Hypothalamus (tissue), 51 donors: ENCODE measurements around the gene ACADVL.
A peak's percentile ranks its signal among the peaks of the same experiment; 100 is the strongest.

Source experiments
- DNase-seq, 51 donors: peaks; one replicate each; lab custom pipeline; 2025; lab: John Stamatoyannopoulos, UW

The ACADVL gene

DNA sequence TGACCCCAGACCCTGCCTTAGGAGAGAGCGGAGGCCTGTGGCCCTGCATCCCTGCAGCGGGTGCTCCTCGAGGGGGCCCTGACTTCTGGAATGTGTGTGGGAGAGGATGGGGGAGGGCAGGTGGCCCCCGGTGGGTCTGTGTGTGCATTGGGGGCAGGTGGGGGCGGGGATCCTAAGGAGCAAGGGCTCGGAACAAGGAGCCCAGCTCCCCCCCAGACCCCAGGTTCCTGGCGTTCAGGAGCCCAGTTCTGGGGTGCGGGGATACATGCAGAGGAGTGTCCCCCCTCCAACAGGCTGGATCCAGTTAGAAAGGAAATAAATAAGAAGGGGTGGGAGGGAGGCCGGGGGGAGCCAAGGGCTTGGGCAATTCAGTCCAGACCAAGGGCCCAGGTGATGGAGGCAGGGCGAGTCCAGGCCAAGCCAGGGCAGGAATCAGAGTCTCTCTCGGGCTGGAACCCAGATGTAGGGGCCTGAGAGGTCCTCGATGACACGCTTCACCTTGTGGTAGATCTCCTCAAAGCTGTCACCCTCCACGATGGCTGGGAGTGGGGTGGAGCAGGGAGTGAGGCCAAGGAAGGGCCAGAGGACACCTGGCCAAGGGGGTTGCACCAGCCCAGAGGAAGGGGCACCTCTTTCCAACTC is 29.3 kb upstream of the ACADVL start:
- no peak for DNase-seq

- DNase-seq = no peak
These were observed 28.7 kb upstream of the ACADVL start for GRCh38 chr17:7191069-7191468.

GRCh38 chr17:7191571-7192270 is 28.0 kb upstream of the ACADVL start:
- peak in 26 of 51 donors; percentile 3 to 61 (median 20) for DNase-seq

GRCh38 chr17:7192271-7192937 is 27.3 kb upstream of the ACADVL start:
- no peak for DNase-seq

DNA sequence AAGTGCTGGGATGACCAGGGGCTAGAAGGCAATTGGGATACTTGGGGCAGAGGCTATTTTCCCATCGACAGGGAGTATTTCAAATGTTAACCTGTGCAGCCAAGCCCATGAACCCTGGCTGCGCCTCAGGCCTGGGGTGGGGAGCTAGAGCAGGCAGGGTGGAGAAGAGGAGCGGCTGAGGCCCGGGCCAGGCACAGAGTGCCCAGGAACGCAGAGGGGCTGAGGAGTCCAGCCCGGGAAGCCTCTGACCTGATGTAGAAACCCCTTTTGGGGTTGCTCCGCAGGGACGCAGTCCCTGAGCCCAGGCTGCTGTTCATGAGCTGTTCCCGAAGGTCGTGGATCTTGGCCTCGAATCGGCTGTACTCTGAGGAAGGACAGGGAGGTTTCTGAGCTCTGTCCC is 23.8 kb upstream of the ACADVL start:
- DNase-seq = no peak

GRCh38 chr17:7196651-7197401 is 22.9 kb upstream of the ACADVL start:
- no peak for DNase-seq

- no peak for DNase-seq
These were observed 16.3 kb upstream of the ACADVL start for GRCh38 chr17:7203391-7203790.

GRCh38 chr17:7204336-7204735 is 15.4 kb upstream of the ACADVL start:
- peak in 2 of 51 donors; percentile 52 to 53 for DNase-seq

DNA sequence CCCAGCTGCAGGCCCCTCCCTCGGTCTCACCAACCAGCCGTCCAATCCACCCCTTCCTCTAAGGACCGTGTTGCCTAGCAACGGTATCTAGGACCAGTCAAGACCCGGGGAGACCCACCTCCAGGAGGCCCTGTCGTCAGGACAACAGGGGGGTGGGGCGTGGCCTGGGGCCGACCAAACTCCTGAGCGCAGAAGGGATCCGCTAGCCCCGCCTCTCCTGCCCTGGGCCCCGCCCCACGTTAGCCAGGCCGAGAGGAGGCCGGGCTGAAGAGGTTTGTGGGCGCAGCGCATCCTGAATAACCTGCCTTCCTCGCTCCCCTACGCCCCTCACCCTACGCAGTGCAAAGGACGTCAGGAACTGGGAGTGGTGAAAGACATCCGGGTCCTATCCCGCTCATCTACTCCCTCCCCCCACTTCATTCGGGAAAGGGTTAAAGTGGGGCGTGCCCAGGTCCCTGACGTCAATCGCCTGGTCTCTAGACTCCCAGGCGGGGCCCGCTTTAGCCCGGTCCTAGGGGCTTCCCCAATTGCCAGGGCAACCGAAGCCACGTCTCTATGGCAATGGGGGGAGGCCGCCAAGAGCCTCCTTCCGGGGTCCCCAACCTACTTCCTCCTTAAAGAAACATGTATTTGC is 14.8 kb upstream of the ACADVL start:
- DNase-seq = peak in 48 of 51 donors; percentile 38 to 96 (median 83)

GRCh38 chr17:7205561-7205960 is 14.2 kb upstream of the ACADVL start:
- DNase-seq = no peak

- DNase-seq = no peak
These were observed 12.4 kb upstream of the ACADVL start for GRCh38 chr17:7207120-7208001.

- DNase-seq = no peak
These were observed 11.6 kb upstream of the ACADVL start for GRCh38 chr17:7208027-7208571.

DNA sequence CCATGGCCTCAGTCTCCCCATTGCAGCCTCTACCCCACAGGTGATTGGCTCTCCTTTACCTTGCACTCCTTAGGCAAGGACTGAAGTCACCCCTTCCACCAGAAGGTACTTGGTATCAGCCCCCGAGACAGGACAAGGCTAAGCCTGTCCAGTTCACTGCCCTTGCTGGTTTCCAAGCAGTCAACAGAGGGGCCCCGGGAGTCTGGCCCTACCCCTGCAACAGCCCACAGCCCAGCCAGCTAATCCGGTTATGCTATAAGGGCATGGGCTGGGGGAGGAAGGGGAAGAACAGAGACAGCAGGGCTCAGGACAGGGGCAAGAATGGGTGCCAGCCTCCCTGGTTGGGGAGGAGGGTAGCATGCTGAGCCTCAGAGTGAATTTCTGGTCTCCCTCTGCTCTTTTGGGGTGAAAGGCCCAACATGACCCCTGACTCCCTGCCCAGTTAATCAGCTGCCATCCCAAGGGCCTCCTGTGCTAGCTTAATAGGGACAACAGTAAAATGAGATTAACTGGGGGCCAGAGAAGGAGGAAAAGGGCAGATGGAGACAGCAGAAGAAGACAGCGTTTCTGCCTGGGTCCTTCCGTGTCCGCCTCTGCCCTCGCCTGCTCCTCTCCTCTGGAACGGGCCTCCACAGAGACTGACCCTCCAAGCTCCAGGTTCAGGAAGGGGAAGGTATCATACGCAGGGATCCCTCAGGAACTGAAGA is 10.8 kb upstream of the ACADVL start:
- no peak for DNase-seq

GRCh38 chr17:7211491-7212273 is 8.1 kb upstream of the ACADVL start:
- DNase-seq = no peak

DNA sequence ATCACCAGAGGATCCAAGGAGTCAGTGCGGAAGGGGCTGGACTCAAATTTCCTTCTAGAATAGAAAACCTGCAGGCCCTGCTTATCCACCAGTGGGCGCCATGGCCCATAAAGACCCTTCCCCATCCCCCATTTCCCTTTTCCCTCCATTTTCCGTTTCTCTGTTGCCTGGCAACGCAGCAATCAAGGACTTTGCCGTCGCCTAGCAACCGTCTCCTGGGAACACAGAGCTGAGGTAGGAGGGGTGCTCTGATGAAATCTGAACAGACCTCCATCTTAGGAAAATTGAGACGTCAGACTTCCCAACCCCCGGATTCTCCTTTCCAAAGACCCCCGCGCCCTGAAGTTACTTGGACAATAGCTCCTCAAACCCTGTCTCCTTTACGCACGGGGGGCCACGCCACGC is 5.8 kb upstream of the ACADVL start:
- DNase-seq = peak in 32 of 51 donors; percentile 56 to 90 (median 74)

DNA sequence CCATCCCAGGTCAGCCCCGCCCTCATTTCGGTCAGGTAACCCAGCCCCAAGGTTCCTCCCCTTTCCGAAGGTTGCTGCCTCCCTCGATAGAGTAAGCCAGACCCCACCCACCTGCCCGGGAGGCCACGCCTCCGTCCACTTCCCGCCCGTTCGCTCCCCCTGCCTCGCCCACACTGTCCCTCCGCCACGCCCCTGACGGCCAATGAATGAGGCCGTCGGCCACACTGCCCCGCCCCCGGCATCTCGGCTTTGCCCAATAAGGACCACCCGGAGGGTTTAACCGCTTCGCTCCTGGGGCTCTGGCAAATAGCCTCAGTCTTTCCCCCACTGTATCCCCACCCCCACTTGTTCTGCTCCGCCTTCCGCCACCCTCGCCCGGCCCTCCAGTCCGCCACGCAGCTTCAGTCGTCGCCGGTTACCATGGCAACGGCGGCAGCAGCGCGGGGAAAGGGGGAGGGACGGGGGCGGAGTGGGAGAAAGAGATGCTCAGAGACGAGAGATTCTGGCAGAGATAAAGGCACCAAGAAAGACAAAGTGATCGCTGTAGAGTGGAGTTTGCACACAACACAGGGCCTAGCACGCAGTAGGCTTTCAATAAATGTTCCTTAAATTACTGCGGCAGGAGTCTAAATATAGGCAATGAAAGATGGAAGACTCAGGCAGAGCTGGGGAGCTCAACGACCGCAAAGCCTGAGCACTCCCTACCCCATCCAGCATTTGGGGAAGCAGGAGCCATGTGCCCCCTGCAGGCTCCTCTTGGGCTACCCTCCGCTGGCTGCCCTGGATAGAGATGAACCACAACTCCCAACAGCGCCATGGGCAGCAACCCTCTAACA is 5.2 kb upstream of the ACADVL start:
- peak; percentile 58 to 98 (median 95) for DNase-seq

DNA sequence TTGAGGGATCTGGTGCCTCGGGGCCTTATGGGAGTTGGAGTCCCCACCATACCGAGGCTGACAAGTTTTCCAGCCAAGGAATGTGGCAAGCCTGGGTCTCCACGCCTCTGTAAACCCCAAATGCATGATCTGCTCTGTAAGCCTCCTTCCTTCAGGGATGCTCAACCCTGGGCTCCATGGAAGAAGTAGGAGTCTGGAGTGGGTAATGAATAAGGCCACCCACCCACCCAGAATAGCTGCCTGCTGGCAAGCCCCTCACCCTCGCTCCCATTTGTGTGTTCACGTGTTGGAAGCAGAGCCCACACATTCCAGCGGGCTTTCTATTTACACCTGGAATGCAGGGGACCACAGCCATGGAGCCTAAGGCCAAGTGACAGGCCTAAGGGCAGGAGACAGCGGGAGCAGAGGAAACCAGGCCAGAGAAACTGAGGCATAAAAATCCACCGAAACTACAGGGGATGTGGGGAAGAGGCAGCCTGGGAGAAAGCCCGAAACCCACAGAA is 4.6 kb upstream of the ACADVL start:
- peak in 4 of 51 donors; percentile 52 to 87 (median 59) for DNase-seq
